KOPT-K1 (cell line): ENCODE measurements around the gene MFSD12.
"Not testable (repeated sequence)": the region's sequence is repeated elsewhere in the genome, so short reads cannot be mapped to it uniquely, and the experiment has no call there.

Experiments
- H3K27ac ChIP-seq: fragments of 200-600 bp; sonication (generic); 2 replicates; pipeline ENCODE4 v1.5.1; 2016; ENCODE audit warnings: antibody characterized with exemption, mild to moderate bottlenecking, low read depth, low read length; ENCODE audit not compliant: poor library complexity, severe bottlenecking
- H3K36me3 ChIP-seq: fragments of 200-600 bp; sonication (generic); 2 replicates; pipeline ENCODE4 v1.5.1; 2017; ENCODE audit warnings: antibody characterized with exemption, mild to moderate bottlenecking, low read length, moderate library complexity; ENCODE audit not compliant: insufficient read depth
- H3K9me3 ChIP-seq: fragments of 200-600 bp; sonication (generic); 2 replicates; pipeline ENCODE4 v1.5.1; 2017; ENCODE audit warnings: antibody characterized with exemption, low read length, mild to moderate bottlenecking; ENCODE audit not compliant: insufficient read depth, poor library complexity, severe bottlenecking

The MFSD12 gene

GRCh38 chr19:3575260-3575741 lies 17.9 kb upstream of the MFSD12 start:
- Histone ChIP-seq H3K27ac (no peak overlapping the region), H3K9me3 (no peaks in the 10 kb centered on the region), H3K36me3 (peaks cover 9% of the 10 kb centered on the region)

GRCh38 chr19:3573858-3574637 lies 16.7 kb upstream of the MFSD12 start:
- H3K36me3 ChIP-seq = peaks cover 9% of the 10 kb centered on the region
- peak overlapping the region; percentile 65 for H3K27ac ChIP-seq
- no peaks in the 10 kb centered on the region for H3K9me3 ChIP-seq

GRCh38 chr19:3573162-3573857 lies 15.9 kb upstream of the MFSD12 start:
- Histone ChIP-seq H3K36me3 (peaks cover 9% of the 10 kb centered on the region), H3K27ac (peak overlapping the region; percentile 65), H3K9me3 (no peaks in the 10 kb centered on the region)

- H3K27ac ChIP-seq = peak within 1 kb of the TSS; percentile 65
- H3K36me3 ChIP-seq = peaks cover 9% of the 10 kb centered on the region
- no peaks in the 10 kb centered on the region for H3K9me3 ChIP-seq
Measured at GRCh38 chr19:3572855-3573161, 15.4 kb upstream of the MFSD12 start, which contains the start of gene HMG20B. Gene HMG20B (plus strand): TSS chr19:3572944. CDS start chr19:3573310, 366 bp downstream.

GRCh38 chr19:3572132-3572854 lies 14.9 kb upstream of the MFSD12 start:
- Histone ChIP-seq H3K36me3 (peaks cover 9% of the 10 kb centered on the region), H3K9me3 (no peaks in the 10 kb centered on the region), H3K27ac (peak overlapping the region; percentile 38)

GRCh38 chr19:3570606-3571011 lies 13.2 kb upstream of the MFSD12 start:
- Histone ChIP-seq H3K27ac (no peak overlapping the region), H3K36me3 (peaks cover 9% of the 10 kb centered on the region), H3K9me3 (no peaks in the 10 kb centered on the region)

GRCh38 chr19:3570042-3570441 lies 12.7 kb upstream of the MFSD12 start:
- not testable (repeated sequence) for H3K9me3 ChIP-seq, H3K27ac ChIP-seq, H3K36me3 ChIP-seq

- no peak overlapping the region for H3K27ac ChIP-seq
- H3K9me3 ChIP-seq = no peaks in the 10 kb centered on the region
- H3K36me3 ChIP-seq = no peaks in the 10 kb centered on the region
Measured at GRCh38 chr19:3565139-3565538, 7.8 kb upstream of the MFSD12 start.

- H3K27ac ChIP-seq = no peak overlapping the region
Measured at GRCh38 chr19:3563709-3564524, 6.5 kb upstream of the MFSD12 start.

GRCh38 chr19:3556978-3557460 lies 367 bp downstream of the MFSD12 start:
- Histone ChIP-seq H3K27ac (peak overlapping the region; percentile 46), H3K36me3 (no peaks in the 10 kb centered on the region), H3K9me3 (no peaks in the 10 kb centered on the region)

More at GRCh38 chr19:3563709-3564524, 6.5 kb upstream of the MFSD12 start:
- H3K9me3 ChIP-seq = no peaks in the 10 kb centered on the region
- H3K36me3 ChIP-seq = no peaks in the 10 kb centered on the region

GRCh38 chr19:3556423-3556977 lies 886 bp downstream of the MFSD12 start:
- no peaks in the 10 kb centered on the region for H3K9me3 ChIP-seq
- peak overlapping the region; percentile 46 for H3K27ac ChIP-seq
- no peaks in the 10 kb centered on the region for H3K36me3 ChIP-seq

- Histone ChIP-seq H3K27ac (no peak overlapping the region), H3K36me3 (peaks cover 3% of the 10 kb centered on the region; the same call in 1 of the 2 replicates), H3K9me3 (no peaks in the 10 kb centered on the region)
Measured at GRCh38 chr19:3555653-3556422, 1.5 kb downstream of the MFSD12 start.

GRCh38 chr19:3554254-3555083 lies 2.9 kb downstream of the MFSD12 start:
- H3K27ac ChIP-seq = peak overlapping the region; percentile 56
- peaks cover 6% of the 10 kb centered on the region; the same call in 1 of the 2 replicates for H3K36me3 ChIP-seq
- no peaks in the 10 kb centered on the region for H3K9me3 ChIP-seq
